ENCODE data around the gene SESTD1. TPM values are rescaled to one million over a fixed set of nuclear protein-coding genes. Genes with fewer than 3 reads are reported as not detected.
A peak's percentile ranks its signal among the peaks of the same experiment; 100 is the strongest.
"Not testable (repeated sequence)": the region's sequence is repeated elsewhere in the genome, so short reads cannot be mapped to it uniquely, and the experiment has no call there.

SESTD1 gene
- total and polyA plus RNA-seq, 2 of the 13 experiments (the other 11 are each of a cell fraction or from before 2014, with no cell fraction given), result 74.4 to 101 TPM

DNA sequence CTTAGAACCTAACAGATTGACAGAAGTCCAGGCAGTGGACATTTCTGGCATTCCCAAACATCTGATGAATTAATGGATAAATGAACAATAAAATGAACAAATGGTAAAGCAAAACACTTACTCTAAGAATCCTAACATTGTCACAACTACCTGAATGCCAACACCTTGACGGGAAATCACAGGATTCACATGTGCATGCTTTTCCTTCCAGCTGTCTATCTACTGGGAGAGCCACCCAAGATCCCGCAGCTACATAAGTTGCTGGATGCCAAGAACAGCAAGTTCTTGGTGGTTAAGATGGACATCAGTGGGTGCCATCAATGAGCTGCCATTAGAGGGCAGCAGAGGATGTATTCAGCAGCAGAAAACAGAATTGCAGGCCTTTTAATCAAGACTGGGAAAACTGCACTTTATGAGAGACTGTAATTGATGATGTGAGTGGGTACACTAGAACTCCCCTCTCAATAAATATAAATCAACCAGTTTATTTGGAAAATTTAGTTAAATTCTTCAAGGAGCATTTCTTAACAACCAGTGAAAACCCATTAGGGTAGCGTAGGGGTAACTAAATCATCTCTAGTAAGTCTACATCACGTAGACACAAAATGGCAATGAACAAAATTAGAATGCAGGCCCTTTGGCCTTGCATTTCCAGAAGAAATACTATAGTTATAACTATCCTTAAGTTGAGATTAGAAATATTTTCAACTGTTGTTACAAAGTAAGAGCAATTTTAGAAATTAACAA is 45.6 kb downstream of the SESTD1 start (continued):
- TF ChIP-seq, protein P1, sequence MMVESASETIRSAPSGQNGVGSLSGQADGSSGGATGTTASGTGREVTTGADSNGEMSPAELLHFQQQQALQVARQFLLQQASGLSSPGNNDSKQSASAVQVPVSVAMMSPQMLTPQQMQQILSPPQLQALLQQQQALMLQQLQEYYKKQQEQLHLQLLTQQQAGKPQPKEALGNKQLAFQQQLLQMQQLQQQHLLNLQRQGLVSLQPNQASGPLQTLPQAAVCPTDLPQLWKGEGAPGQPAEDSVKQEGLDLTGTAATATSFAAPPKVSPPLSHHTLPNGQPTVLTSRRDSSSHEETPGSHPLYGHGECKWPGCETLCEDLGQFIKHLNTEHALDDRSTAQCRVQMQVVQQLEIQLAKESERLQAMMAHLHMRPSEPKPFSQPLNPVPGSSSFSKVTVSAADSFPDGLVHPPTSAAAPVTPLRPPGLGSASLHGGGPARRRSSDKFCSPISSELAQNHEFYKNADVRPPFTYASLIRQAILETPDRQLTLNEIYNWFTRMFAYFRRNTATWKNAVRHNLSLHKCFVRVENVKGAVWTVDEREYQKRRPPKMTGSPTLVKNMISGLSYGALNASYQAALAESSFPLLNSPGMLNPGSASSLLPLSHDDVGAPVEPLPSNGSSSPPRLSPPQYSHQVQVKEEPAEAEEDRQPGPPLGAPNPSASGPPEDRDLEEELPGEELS (CRISPR knock-in tag; IDR thresholded peaks at IDR 0.05), result no peak
- TF ChIP-seq MTA3 (CRISPR knock-in tag; IDR thresholded peaks at IDR 0.05) (no peak), ZNF850 (CRISPR knock-in tag; conservative IDR thresholded peaks at IDR 0.05) (no peak), KMT2B (CRISPR knock-in tag; IDR thresholded peaks at IDR 0.05) (peak; percentile 46; the same call in 1 of the 2 replicates), SNAI1 (CRISPR knock-in tag; IDR thresholded peaks at IDR 0.05; ENCODE audit: borderline replicate concordance) (no peak), ZNF17 (CRISPR knock-in tag; IDR thresholded peaks at IDR 0.05) (no peak), KLF11 (CRISPR knock-in tag; IDR thresholded peaks at IDR 0.05) (no peak), ZKSCAN1 (IDR thresholded peaks at IDR 0.05; ENCODE audit: low read length) (no peak)
- TF ChIP-seq, protein P2, sequence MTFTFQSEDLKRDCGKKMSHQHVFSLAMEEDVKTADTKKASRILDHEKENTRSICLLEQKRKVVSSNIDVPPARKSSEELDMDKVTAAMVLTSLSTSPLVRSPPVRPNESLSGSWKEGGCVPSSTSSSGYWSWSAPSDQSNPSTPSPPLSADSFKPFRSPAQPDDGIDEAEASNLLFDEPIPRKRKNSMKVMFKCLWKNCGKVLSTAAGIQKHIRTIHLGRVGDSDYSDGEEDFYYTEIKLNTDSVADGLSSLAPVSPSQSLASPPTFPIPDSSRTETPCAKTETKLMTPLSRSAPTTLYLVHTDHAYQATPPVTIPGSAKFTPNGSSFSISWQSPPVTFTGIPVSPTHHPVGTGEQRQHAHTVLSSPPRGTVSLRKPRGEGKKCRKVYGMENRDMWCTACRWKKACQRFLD (CRISPR knock-in tag; IDR thresholded peaks at IDR 0.05; ENCODE audit: borderline replicate concordance), result no peak

DNA sequence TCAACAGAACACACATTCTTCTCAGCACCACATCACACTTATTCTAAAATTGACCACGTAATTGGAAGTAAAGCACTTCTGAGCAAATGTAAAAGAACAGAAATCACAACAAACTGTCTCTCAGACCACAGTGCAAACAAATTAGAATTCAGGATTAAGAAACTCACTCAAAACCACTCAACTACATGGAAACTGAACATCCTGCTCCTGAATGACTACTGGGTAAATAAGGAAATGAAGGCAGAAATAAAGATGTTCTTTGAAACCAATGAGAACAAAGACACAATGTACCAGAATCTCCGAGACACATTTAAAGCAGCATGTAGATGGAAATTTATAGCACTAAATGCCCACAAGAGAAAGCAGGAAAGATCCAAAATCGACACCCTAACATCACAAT is 50.0 kb downstream of the SESTD1 start:
- H3K27me3 ChIP-seq (ENCODE audit: control insufficient read depth in 1 of 2, insufficient read depth in 2 of 2, low read length in 2 of 2); POLR2A ChIA-PET; H3K4me3 ChIP-seq (replicated peaks in 1 of 3; ENCODE audit: insufficient read depth in 1 of 3, low read depth in 2 of 3, low read length in 3 of 3); H3K4me2 ChIP-seq (ENCODE audit: low read depth, low read length); DNase-seq (ENCODE audit: low spot score); CTCF ChIA-PET (ENCODE audit: low intra/inter-chr PET ratio, low total read pairs); FAIRE-seq; in situ Hi-C loops (cut with HindIII; ENCODE audit: extremely low pct_ligation_motif_present, low pct_unique_long_range_greater_than_20kb); BruUV-seq (replicated peaks); H3K9ac ChIP-seq (ENCODE audit: insufficient read depth, low read depth, low read length); H3K27ac ChIP-seq (ENCODE audit: extremely low read length, insufficient read depth, low read length); H3K36me3 ChIP-seq (replicated peaks in 1 of 2; ENCODE audit: control insufficient read depth in 1 of 2, insufficient read depth in 2 of 2, low read length in 2 of 2); H2AFZ ChIP-seq (ENCODE audit: low read length); ATAC-seq: not testable (repeated sequence)
- WGBS (ENCODE audit: low lambda C conversion rate), result 93% methylated on average over 3 of the region's 3 CpGs
- H3K9me3 ChIP-seq (ENCODE audit: low read length), result peaks cover 18% of the 10 kb centered on the region; the same call in 1 of the 2 replicates
- intact Hi-C loops (cut with micrococcal nuclease; ENCODE audit: unreplicated experiment), result loop anchor here (5.0 kb wide), 1 partner anchor 48 kb away; the partner anchor contains the start of gene SESTD1
- H3K79me2 ChIP-seq (ENCODE audit: insufficient read depth, low read length), result peaks cover 89% of the 10 kb centered on the region
- H4K20me1 ChIP-seq (ENCODE audit: insufficient read depth, low read length), result peaks cover 54% of the 10 kb centered on the region
- H3K4me1 ChIP-seq (ENCODE audit: insufficient read depth, low read length), result peaks cover 21% of the 10 kb centered on the region

Data from HepG2 (cell line).